ENCODE results near the gene SOX14. TPM values are rescaled to one million over a fixed set of nuclear protein-coding genes. Genes with fewer than 3 reads are reported as not detected.

SOX14 gene
- not detected for total RNA-seq

GRCh38 chr3:137764001-137764433 lies at the start of gene SOX14:
SOX14 (plus strand) TSS chr3:137764315; CDS start chr3:137764785, 470 bp downstream.

Other genes with a start within 250 kb of the SOX14 start
- not detected for gene CLDN18, start 245.8 kb downstream of the SOX14 start, total RNA-seq